CD4-positive, alpha-beta T cell (primary cell): ENCODE measurements around the gene FCN1. TPM values are rescaled to one million over a fixed set of nuclear protein-coding genes. Genes with fewer than 3 reads are reported as not detected.
"Not testable (repeated sequence)": the region's sequence is repeated elsewhere in the genome, so short reads cannot be mapped to it uniquely, and the experiment has no call there.

Experiments used
- ATAC-seq: fragments of 200-7000 bp; cut with Tn5 transposase; one replicate; pipeline ENCODE4 v1.10.0; 2022; ENCODE audit warnings: mild to moderate bottlenecking; ENCODE audit not compliant: poor library complexity
- CTCF ChIA-PET: fragments of 350-600 bp; sonication (Branson Sonifier 250); formaldehyde crosslinking; loops from one replicate; lab custom pipeline; 2021; ENCODE audit warnings: antibody characterized with exemption, inconsistent platforms; lab: Charles Lee
- POLR2A ChIA-PET: fragments of 350-600 bp; sonication (Branson Sonifier 250); formaldehyde crosslinking; loops from one replicate; lab custom pipeline; 2021; ENCODE audit warnings: antibody characterized with exemption, inconsistent platforms; lab: Charles Lee
- DNase-seq, 14 experiments: peaks; one replicate each; pipeline ENCODE4 v3.0.0-alpha.2; 2013 to 2020; ENCODE audit warnings: mixed read lengths in 2 of 14
- H3K27ac ChIP-seq, 2 donors: one replicate each; pipeline versions ENCODE4 v1.5.1 to v1.7.0; 2013; ENCODE audit warnings: low read length in 2 of 2, low read depth in 1 of 2, mild to moderate bottlenecking in 1 of 2
- H3K27me3 ChIP-seq, 2 experiments: 1 replicate in 1 of 2; 2 replicates in 1 of 2; pipeline versions ENCODE4 v1.6.1 to v1.7.0; 2013; ENCODE audit warnings: low read length in 2 of 2, control low read depth in 1 of 2, mild to moderate bottlenecking in 1 of 2, moderate library complexity in 1 of 2; ENCODE audit not compliant: insufficient read depth in 2 of 2, control insufficient read depth in 1 of 2
- H3K36me3 ChIP-seq: one replicate; pipeline ENCODE4 v1.6.1; 2013; ENCODE audit warnings: low read length, control low read depth; ENCODE audit not compliant: insufficient read depth
- H3K4me1 ChIP-seq: one replicate; pipeline ENCODE4 v1.6.1; 2013; ENCODE audit warnings: low read length, control low read depth; ENCODE audit not compliant: insufficient read depth
- H3K4me3 ChIP-seq: one replicate; pipeline ENCODE4 v1.5.1; 2013; ENCODE audit warnings: mild to moderate bottlenecking, low read length, moderate library complexity
- H3K9me3 ChIP-seq, 2 experiments: 1 replicate in 1 of 2; 2 replicates in 1 of 2; pipeline versions ENCODE4 v1.6.1 to v1.7.0; 2013; ENCODE audit warnings: low read length in 2 of 2, mild to moderate bottlenecking in 2 of 2, control low read depth in 1 of 2, moderate library complexity in 1 of 2; ENCODE audit not compliant: control insufficient read depth in 1 of 2, insufficient read depth in 1 of 2
- H3K27ac Mint-ChIP-seq: one replicate; pipeline ENCODE4 v1.8.0; 2020; ENCODE audit warnings: mixed read lengths
- H3K27me3 Mint-ChIP-seq: one replicate; pipeline ENCODE4 v1.8.0; 2021; ENCODE audit warnings: mixed read lengths
- H3K36me3 Mint-ChIP-seq: one replicate; pipeline ENCODE4 v1.8.0; 2021; ENCODE audit warnings: low read depth, mixed read lengths
- H3K4me1 Mint-ChIP-seq: one replicate; pipeline ENCODE4 v1.8.0; 2021; ENCODE audit warnings: low read depth, mixed read lengths
- H3K4me3 Mint-ChIP-seq: one replicate; pipeline ENCODE4 v1.8.0; 2020; ENCODE audit warnings: mild to moderate bottlenecking, mixed read lengths
- H3K9me3 Mint-ChIP-seq: one replicate; pipeline ENCODE4 v1.8.0; 2020; ENCODE audit warnings: mixed read lengths
- CTCF ChIP-seq: fragments of 200-600 bp; IDR thresholded peaks from one replicate; pipeline ENCODE4 v1.8.0; 2022; ENCODE audit warnings: antibody characterized with exemption, mild to moderate bottlenecking
- intact Hi-C, 2 experiments: fragments of 100-400 bp; cut with DNase I in 1 of 2; cut with micrococcal nuclease in 1 of 2; formaldehyde crosslinking; loops; one replicate each; pipeline versions ENCODE4 v1.15.1 to v1.9.0; 2023 to 2025; cut with DNase I, micrococcal nuclease
- total RNA-seq, 174 experiments: library from RNA in 2 of 174; stranded (reverse) in 2 of 174; gene quantifications; one replicate each; pipeline ENCODE4 v1.2.3 and lab custom pipeline; 2021 to 2026

Gene FCN1
- total RNA-seq, 2 experiments from 2014 or later, result 9.9 to 10.5 TPM

GRCh38 chr9:134959126-134959970, 41.6 kb upstream of the FCN1 start:
- H3K36me3 ChIP-seq, result no peaks in the 10 kb centered on the region
- no peaks in the 10 kb centered on the region for H3K9me3 Mint-ChIP-seq
- H3K9me3 ChIP-seq, result peaks cover 0 to 10% of the 10 kb centered on the region in 2 experiments
- peaks cover 0 to 3% of the 10 kb centered on the region in 2 experiments for H3K27me3 ChIP-seq
- DNase-seq (peak in 1 of 14 experiments; percentile 10), ATAC-seq (no peak)
- CTCF ChIA-PET, result no interaction called here
- TF ChIP-seq CTCF, result no peak
- POLR2A ChIA-PET, result no interaction called here
- no peak overlapping the region for H3K4me3 Mint-ChIP-seq
- peaks cover 4% of the 10 kb centered on the region for H3K27me3 Mint-ChIP-seq
- H3K27ac ChIP-seq, result no peak overlapping the region
- H3K27ac Mint-ChIP-seq, result no peak overlapping the region
- H3K4me1 ChIP-seq, result no peaks in the 10 kb centered on the region
- intact Hi-C loops, result no loop called here
- no peaks in the 10 kb centered on the region for H3K36me3 Mint-ChIP-seq
- no peaks in the 10 kb centered on the region for H3K4me1 Mint-ChIP-seq
- H3K4me3 ChIP-seq, result no peak overlapping the region

GRCh38 chr9:134957945-134958227, 40.2 kb upstream of the FCN1 start:
- Histone ChIP-seq H3K27ac (no peak overlapping the region), H3K27me3 (peaks cover 0 to 3% of the 10 kb centered on the region in 2 experiments), H3K4me3 (no peak overlapping the region), H3K4me1 (no peaks in the 10 kb centered on the region), H3K9me3 (peaks cover 0 to 8% of the 10 kb centered on the region in 2 experiments), H3K36me3 (no peaks in the 10 kb centered on the region)
- no peaks in the 10 kb centered on the region for H3K4me1 Mint-ChIP-seq
- no peak overlapping the region for H3K27ac Mint-ChIP-seq
- intact Hi-C loops, result no loop called here
- ChIA-PET CTCF (no interaction called here), POLR2A (no interaction called here)
- H3K4me3 Mint-ChIP-seq, result no peak overlapping the region
- no peaks in the 10 kb centered on the region for H3K9me3 Mint-ChIP-seq
- no peak for ATAC-seq
- TF ChIP-seq CTCF, result no peak
- H3K27me3 Mint-ChIP-seq, result peaks cover 4% of the 10 kb centered on the region
- DNase-seq, result peak in 1 of 14 experiments; percentile 14
- H3K36me3 Mint-ChIP-seq, result no peaks in the 10 kb centered on the region

- Mint-ChIP-seq H3K9me3 (no peaks in the 10 kb centered on the region), H3K36me3 (no peaks in the 10 kb centered on the region), H3K4me3 (no peak overlapping the region), H3K27me3 (peaks cover 4% of the 10 kb centered on the region), H3K27ac (no peak overlapping the region), H3K4me1 (no peaks in the 10 kb centered on the region)
- H3K27ac ChIP-seq, result no peak overlapping the region
- peak in 1 of 14 experiments; percentile 12 for DNase-seq
- ATAC-seq, result no peak
- intact Hi-C loops, result no loop called here
- TF ChIP-seq CTCF, result no peak
- H3K4me1 ChIP-seq, result no peaks in the 10 kb centered on the region
- no peaks in the 10 kb centered on the region for H3K36me3 ChIP-seq
- peaks cover 0 to 8% of the 10 kb centered on the region in 2 experiments for H3K9me3 ChIP-seq
- POLR2A ChIA-PET, result no interaction called here
- peaks cover 0 to 3% of the 10 kb centered on the region in 2 experiments for H3K27me3 ChIP-seq
- H3K4me3 ChIP-seq, result no peak overlapping the region
- CTCF ChIA-PET, result no interaction called here
These were observed 39.6 kb upstream of the FCN1 start for GRCh38 chr9:134957165-134957944.

GRCh38 chr9:134956387-134956786, 38.7 kb upstream of the FCN1 start:
- DNase-seq, H3K4me3 Mint-ChIP-seq, ATAC-seq, CTCF ChIA-PET, H3K27me3 ChIP-seq, H3K27ac Mint-ChIP-seq, H3K4me3 ChIP-seq, H3K4me1 ChIP-seq, H3K27me3 Mint-ChIP-seq, H3K36me3 ChIP-seq, H3K4me1 Mint-ChIP-seq, H3K36me3 Mint-ChIP-seq, H3K27ac ChIP-seq, POLR2A ChIA-PET, intact Hi-C loops, H3K9me3 ChIP-seq, H3K9me3 Mint-ChIP-seq: not testable (repeated sequence)
